D721Med (cell line): Measurements from ENCODE around the gene TOX2.

Experiments used
- DNase-seq: peaks from one replicate; pipeline ENCODE4 v3.0.0; 2011; ENCODE audit warnings: low spot score; ENCODE audit not compliant: insufficient read length
- FAIRE-seq: peaks from 2 replicates; lab custom pipeline; 2011; peaks lifted over from hg19 to GRCh38; lab: Jason Lieb, UNC
- TF ChIP-seq, protein P1 (sequence below): IDR thresholded peaks from 2 replicates; pipeline ENCODE4 v1.5.1; 2012; ENCODE audit warnings: mild to moderate bottlenecking, control low read depth; ENCODE audit not compliant: insufficient read depth; ENCODE audit errors: missing control alignments

TOX2 gene, protein sequence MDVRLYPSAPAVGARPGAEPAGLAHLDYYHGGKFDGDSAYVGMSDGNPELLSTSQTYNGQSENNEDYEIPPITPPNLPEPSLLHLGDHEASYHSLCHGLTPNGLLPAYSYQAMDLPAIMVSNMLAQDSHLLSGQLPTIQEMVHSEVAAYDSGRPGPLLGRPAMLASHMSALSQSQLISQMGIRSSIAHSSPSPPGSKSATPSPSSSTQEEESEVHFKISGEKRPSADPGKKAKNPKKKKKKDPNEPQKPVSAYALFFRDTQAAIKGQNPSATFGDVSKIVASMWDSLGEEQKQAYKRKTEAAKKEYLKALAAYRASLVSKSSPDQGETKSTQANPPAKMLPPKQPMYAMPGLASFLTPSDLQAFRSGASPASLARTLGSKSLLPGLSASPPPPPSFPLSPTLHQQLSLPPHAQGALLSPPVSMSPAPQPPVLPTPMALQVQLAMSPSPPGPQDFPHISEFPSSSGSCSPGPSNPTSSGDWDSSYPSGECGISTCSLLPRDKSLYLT

DNA sequence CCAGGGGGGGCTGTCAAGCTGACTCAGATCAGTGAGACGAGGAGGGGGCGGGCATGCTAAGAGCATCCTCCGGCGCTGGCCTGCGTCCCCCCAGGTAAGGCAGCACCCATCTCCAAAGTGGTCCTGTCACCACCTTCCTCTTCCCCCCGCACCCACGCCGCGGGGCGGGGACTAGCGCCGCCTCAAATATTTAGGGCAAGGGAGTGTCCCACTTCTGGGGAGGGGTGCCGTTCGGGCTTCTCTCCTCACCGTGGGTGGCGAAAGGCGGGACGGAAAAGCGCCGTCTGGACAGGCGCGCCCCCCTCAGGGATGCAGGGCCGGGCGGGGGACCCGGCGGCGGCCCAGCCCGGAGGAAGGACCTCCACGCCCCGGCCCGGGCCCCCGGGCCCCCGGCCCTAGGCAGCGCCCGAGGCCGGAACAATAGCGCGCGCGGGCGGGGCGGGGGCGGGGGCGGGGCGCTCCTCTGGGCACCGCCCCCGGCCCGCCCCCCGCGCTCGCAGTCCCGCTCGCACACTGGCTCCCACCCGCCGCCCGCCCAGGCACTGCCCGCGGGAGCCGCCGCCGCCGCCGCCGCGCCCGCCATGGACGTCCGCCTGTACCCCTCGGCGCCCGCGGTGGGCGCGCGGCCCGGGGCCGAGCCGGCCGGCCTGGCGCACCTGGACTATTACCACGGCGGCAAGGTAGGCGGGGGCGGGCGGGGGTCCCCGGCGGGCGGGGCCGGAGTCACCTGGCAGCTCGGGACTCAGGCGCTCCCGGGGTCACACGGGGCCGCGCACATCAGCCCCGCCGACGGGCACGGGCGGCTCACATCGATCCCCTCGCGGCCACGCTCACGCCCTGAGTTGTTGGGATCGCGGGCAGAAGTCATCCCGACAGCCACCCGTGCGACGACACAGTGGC, at the start of gene TOX2:
Gene TOX2, plus strand, starts transcription at position 542 of the 900 bp plus-strand sequence. Its CDS starts 40 bp downstream, at position 582.
- DNase-seq (no peak), FAIRE-seq (no peak)
- TF ChIP-seq, protein P1, sequence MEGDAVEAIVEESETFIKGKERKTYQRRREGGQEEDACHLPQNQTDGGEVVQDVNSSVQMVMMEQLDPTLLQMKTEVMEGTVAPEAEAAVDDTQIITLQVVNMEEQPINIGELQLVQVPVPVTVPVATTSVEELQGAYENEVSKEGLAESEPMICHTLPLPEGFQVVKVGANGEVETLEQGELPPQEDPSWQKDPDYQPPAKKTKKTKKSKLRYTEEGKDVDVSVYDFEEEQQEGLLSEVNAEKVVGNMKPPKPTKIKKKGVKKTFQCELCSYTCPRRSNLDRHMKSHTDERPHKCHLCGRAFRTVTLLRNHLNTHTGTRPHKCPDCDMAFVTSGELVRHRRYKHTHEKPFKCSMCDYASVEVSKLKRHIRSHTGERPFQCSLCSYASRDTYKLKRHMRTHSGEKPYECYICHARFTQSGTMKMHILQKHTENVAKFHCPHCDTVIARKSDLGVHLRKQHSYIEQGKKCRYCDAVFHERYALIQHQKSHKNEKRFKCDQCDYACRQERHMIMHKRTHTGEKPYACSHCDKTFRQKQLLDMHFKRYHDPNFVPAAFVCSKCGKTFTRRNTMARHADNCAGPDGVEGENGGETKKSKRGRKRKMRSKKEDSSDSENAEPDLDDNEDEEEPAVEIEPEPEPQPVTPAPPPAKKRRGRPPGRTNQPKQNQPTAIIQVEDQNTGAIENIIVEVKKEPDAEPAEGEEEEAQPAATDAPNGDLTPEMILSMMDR: no peak

DNA sequence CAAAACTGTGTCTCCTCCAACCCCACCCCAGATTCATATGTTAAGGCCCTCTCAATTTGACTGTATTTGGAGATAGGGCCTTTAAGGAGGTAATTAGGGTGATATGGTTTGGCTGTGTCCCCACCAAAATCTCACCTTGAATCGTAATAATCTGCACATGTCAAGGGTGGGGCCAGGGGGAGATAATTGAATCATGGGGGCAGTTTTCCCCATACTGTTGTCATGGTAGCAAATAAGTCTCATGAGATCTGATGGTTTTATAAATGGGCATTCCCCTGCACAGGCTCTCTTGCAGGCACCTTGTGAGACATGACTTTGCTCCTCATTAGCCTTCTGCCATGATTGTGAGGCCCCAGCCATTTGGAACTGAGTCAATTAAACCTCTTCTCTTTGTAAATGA, 46.6 kb upstream of the TOX2 start:
- DNase-seq (no peak), FAIRE-seq (no peak)
- TF ChIP-seq, protein P1: no peak

DNA sequence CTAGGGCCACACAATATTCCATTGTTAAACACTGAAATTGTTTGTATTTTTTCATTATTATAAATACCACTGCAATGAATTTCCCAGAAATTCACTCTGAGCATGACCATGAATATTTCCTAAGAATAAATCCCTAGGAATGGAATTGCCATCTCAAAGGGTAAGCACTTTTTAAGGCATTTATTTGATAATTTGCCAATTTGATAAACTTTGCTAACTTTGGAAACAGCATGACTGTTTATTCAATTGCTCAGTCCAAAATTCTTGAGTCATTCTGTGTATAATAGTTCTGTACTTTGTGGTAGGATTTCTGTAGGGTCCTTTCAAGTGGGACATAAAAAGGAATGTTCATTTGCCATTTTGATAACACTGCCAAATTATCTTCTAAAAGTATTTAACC, 44.2 kb upstream of the TOX2 start:
- no peak for FAIRE-seq
- DNase-seq: no peak
- TF ChIP-seq, protein P1: no peak

DNA sequence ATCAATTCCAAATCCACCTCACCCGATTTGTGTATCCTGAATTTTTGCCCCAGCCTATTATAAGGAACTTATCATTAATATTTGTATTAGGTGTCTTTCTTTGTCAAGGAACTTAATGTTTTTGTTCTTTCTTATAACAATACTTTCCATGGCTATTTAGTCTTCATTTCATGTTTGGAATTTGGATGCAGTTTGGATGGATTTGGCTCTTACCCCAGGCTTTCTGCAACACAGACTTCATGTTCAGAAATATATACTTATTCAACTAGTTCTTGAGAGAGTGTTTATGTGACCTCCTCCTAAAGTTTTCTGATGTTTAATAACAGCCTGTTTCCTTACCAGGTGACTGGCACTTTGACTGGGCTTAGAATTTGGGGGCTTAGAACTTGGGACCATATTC, 35.9 kb upstream of the TOX2 start:
- TF ChIP-seq, protein P1: no peak
- FAIRE-seq (no peak), DNase-seq (no peak)

DNA sequence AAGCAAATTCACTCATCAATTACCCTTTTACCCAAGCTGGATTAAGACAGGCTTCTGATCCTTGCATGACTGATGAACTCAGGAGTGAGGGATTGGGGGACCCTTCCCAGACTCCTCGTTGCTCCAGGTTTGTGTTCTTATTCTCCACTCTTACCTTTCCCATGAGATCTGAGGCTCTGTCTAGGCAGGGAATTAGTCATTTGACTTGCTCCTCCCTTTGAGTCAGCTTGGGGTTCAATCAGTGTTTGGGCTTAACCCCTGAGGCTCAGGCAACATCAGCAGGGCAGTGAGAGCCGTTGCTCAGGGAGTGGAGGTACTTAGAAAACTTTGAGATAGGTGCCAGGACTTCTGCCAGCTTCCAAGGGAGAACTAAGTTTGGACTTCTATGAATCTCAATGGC, 20.7 kb upstream of the TOX2 start:
- no peak for DNase-seq
- no peak for FAIRE-seq

DNA sequence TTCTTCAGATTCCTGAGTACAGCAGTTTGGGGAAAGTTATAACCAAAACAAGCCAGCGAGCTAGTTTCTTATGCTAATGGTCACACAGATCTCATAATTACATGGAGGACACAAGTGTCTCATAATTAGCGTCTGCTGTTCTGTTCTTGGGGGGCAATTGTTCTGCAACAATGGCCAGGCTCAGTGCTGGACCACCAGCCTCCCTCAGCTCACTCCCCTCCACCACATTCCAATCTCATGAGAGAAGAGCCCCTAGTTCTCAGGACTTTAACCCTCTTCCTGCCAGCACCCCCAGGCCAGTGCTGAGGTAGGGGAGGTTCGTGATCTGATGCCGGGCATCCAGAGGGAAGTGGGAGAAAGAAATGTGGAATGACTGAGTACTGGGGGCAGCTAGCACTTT, 20.2 kb upstream of the TOX2 start:
- DNase-seq (no peak), FAIRE-seq (no peak)
- TF ChIP-seq, protein P1: no peak

More for the DNA sequence above, 20.7 kb upstream of the TOX2 start:
- TF ChIP-seq, protein P1: no peak
